ENCODE measurements around the gene ABCA13.

Gene ABCA13

GRCh38 chr7:48428091-48428684 lies 256.9 kb downstream of the ABCA13 start:
- DNase-seq (ENCODE audit: low spot score): no peak

- no peak for DNase-seq (ENCODE audit: low spot score)
Measured at GRCh38 chr7:48429117-48429516, 257.9 kb downstream of the ABCA13 start.

- DNase-seq (ENCODE audit: low spot score): no peak
Measured at GRCh38 chr7:48438206-48438605, 266.9 kb downstream of the ABCA13 start.

- DNase-seq (ENCODE audit: low spot score): no peak
Measured at GRCh38 chr7:48441848-48442492, 270.7 kb downstream of the ABCA13 start.

- no peak for DNase-seq (ENCODE audit: low spot score)
Measured at GRCh38 chr7:48443051-48443450, 271.8 kb downstream of the ABCA13 start.

- no peak for DNase-seq (ENCODE audit: low spot score)
Measured at GRCh38 chr7:48446721-48447120, 275.5 kb downstream of the ABCA13 start.

GRCh38 chr7:48452218-48452617 lies 281.0 kb downstream of the ABCA13 start:
- DNase-seq (ENCODE audit: low spot score): no peak

GRCh38 chr7:48454750-48455192 lies 283.5 kb downstream of the ABCA13 start:
- no peak for DNase-seq (ENCODE audit: low spot score)

- no peak for DNase-seq (ENCODE audit: low spot score)
Measured at GRCh38 chr7:48455363-48455762, 284.1 kb downstream of the ABCA13 start.

- DNase-seq (ENCODE audit: low spot score): no peak
Measured at GRCh38 chr7:48458701-48459524, 287.7 kb downstream of the ABCA13 start.

- no peak for DNase-seq (ENCODE audit: low spot score)
Measured at GRCh38 chr7:48466713-48467112, 295.5 kb downstream of the ABCA13 start.

GRCh38 chr7:48471196-48471595 lies 299.9 kb downstream of the ABCA13 start:
- no peak for DNase-seq (ENCODE audit: low spot score)

GRCh38 chr7:48472640-48473039 lies 301.4 kb downstream of the ABCA13 start:
- DNase-seq (ENCODE audit: low spot score): no peak

- DNase-seq (ENCODE audit: low spot score): no peak
Measured at GRCh38 chr7:48473205-48473865, 302.1 kb downstream of the ABCA13 start.

GRCh38 chr7:48481235-48481634 lies 310.0 kb downstream of the ABCA13 start:
- DNase-seq (ENCODE audit: low spot score): peak; percentile 6

GRCh38 chr7:48497521-48497920 lies 326.3 kb downstream of the ABCA13 start:
- no peak for DNase-seq (ENCODE audit: low spot score)

GRCh38 chr7:48502021-48502420 lies 330.8 kb downstream of the ABCA13 start:
- no peak for DNase-seq (ENCODE audit: low spot score)

GRCh38 chr7:48505051-48505450 lies 333.8 kb downstream of the ABCA13 start:
- DNase-seq (ENCODE audit: low spot score): no peak

GRCh38 chr7:48505466-48505865 lies 334.2 kb downstream of the ABCA13 start:
- DNase-seq (ENCODE audit: low spot score): no peak

- DNase-seq (ENCODE audit: low spot score): no peak
Measured at GRCh38 chr7:48506569-48506968, 335.3 kb downstream of the ABCA13 start.

- DNase-seq (ENCODE audit: low spot score): no peak
Measured at GRCh38 chr7:48511080-48511479, 339.8 kb downstream of the ABCA13 start.

- DNase-seq (ENCODE audit: low spot score): no peak
Measured at GRCh38 chr7:48512892-48513291, 341.6 kb downstream of the ABCA13 start.

- no peak for DNase-seq (ENCODE audit: low spot score)
Measured at GRCh38 chr7:48515171-48515570, 343.9 kb downstream of the ABCA13 start.

Data from hepatic stellate cell (primary cell).